Hematopoietic multipotent progenitor cell treated with erythropoietin and hydrocortisone succinate and interleukin-3 and kit ligand, for 15 days (in vitro differentiated cells): ENCODE results near the gene ANKRD9.
A peak's percentile ranks its signal among the peaks of the same experiment; 100 is the strongest.
"Not testable (repeated sequence)": the region's sequence is repeated elsewhere in the genome, so short reads cannot be mapped to it uniquely, and the experiment has no call there.

Experiments
- DNase-seq: peaks from one replicate; pipeline ENCODE4 v3.0.0-alpha.2; 2015; ENCODE audit warnings: low spot score

ANKRD9 gene

DNA sequence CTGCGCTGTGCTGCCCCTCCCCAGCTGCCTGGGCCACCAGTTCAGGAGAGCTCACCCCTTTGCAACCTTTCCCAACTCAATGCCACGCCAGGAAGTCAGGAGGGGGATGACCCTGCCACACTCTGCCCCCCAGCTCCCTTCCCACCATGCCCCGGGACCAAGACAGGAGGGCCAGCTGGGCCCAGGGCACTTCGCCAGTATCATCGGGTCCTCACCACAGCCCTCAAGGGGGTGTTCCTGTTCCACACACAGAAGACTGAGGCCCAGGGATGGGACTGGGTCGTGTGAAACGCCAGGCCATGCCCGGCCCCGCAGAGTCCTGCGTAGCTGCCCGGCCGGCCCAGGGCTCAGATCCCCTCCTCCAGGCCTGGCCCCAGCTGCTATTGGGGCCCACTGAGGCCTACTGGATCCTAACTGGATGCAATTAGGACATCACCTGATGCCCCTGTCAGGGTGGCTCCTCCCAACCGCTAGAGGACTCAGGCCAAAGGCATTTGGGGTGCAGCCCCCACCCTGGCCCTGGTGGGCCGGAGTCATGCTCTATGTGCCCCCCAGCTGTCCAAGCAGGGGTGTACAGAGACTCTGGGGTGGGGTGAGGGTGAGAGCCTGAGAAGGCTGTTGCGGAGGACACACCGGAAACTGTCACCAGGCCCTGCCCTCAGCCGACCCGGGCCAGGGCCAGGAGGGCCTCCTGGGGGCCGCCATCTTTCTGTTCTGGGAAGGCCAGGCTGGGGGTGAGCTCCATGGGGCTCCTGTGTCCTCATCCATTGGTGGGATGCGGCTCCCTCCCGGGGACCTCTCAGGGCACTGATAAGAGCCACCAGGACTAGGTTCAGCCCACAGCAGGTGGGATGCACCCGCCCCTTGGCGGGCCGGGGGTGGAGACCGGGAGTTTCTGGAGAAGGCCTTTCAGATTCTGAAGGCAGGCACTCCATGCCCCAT is 29.3 kb upstream of the ANKRD9 start:
- DNase-seq = no peak

DNA sequence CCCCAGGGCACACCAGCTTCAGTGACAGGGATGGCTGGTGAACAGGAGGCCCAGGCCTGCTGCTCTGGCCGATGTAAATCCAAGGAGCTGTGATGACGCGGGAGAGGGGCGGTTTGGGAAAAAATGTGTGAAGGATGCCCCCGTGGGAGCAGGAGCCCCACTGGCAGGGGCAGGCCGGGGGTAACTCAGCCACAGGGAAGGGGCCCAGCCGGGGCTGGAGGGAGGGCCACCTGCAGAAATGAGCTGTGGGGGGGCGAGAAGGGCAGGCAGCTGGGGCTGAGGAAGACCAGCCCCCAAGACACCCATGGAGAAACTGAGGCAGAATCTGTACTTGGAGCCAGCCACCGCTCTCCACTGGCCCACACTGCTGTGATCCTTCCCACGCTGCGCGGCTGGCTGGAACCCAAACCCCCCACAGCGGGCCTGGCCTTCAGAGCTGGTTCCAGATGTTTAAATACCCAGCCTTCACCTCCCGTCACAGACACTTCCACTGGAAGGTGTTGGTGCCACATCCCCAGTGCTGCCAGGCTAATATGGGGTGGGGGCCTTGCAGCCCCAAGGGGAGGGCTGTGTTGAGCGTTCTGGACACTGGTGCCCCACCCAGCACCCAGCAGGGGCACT is 28.5 kb upstream of the ANKRD9 start:
- no peak for DNase-seq

DNA sequence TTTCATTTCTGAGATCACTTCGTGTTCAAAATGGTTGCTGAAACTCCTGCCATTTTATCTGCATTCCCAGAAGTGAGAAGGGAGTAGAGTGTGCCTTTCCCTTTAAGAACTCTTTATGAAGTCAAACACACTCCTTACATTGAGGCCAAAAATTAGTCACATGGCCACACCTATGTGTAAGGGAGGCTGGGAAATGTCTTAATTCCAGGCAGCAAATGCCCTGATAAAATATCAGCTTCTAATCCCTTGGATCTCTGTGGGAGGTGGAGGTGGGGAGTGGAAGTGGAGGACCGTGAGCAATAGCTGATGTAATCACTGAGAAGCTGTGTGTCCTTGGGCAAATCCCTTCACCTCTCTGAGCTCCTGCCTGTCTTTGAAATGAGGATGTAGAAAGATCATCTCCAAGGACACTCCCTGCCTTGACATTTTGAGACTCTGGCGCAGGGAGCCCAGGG is 22.7 kb upstream of the ANKRD9 start:
- DNase-seq = no peak

GRCh38 chr14:102530828-102531478 is 21.4 kb upstream of the ANKRD9 start:
- DNase-seq = peak; percentile 69

GRCh38 chr14:102528431-102529170 is 19.0 kb upstream of the ANKRD9 start:
- DNase-seq = no peak

DNA sequence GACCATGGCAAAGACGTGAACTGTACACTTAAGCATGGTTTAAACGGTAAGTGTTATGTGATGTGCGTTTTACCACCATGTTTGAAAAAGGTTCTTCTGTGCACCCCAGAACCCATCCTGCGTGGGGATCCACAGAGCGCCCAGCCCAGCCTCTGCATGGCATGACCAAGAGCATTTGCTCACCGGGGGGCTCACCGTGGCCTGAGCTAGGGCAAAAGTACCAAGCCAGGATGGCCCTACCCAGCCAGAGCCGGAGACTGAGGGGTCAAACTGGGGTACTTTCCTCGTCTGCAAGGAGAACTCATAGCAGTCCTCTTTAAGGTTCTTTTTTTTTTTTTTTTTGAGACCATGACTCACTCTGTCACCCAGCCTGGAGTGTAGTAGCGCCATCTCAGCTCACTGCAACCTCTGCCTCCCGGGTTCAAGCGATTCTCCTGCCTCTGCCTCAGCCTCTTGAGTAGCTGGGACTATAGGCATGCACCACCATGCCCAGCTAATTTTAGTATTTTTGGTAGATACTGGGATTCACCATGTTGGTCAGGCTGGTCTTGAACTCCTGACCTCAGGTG is 16.4 kb upstream of the ANKRD9 start:
- DNase-seq = no peak

GRCh38 chr14:102525219-102525928 is 15.8 kb upstream of the ANKRD9 start:
- no peak for DNase-seq

GRCh38 chr14:102524451-102525218 is 15.1 kb upstream of the ANKRD9 start:
- DNase-seq = peak; percentile 88

GRCh38 chr14:102523569-102524450 is 14.2 kb upstream of the ANKRD9 start:
- no peak for DNase-seq

- no peak for DNase-seq
Measured at GRCh38 chr14:102523200-102523568, 13.6 kb upstream of the ANKRD9 start.

DNA sequence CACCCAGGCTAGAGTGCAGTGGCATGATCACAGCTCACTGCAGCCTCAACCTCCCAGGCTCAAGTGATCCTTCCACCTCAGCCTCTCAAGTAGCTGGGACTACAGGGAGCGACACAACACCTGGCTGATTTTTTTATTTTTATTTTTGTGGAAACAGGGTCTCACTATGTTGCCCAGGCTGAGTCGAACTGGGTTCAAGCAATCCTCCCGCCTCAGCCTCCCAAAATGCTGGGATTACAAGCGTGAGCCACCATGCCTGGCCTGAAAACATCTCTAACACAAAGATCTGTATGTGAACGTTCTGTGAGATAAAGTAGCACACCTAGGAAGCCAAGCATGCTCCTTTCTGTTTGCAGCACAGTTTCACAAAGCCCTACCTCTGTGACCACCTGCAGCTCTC is 10.1 kb upstream of the ANKRD9 start:
- not testable (repeated sequence) for DNase-seq

GRCh38 chr14:102518063-102518648 is 8.6 kb upstream of the ANKRD9 start:
- no peak for DNase-seq

DNA sequence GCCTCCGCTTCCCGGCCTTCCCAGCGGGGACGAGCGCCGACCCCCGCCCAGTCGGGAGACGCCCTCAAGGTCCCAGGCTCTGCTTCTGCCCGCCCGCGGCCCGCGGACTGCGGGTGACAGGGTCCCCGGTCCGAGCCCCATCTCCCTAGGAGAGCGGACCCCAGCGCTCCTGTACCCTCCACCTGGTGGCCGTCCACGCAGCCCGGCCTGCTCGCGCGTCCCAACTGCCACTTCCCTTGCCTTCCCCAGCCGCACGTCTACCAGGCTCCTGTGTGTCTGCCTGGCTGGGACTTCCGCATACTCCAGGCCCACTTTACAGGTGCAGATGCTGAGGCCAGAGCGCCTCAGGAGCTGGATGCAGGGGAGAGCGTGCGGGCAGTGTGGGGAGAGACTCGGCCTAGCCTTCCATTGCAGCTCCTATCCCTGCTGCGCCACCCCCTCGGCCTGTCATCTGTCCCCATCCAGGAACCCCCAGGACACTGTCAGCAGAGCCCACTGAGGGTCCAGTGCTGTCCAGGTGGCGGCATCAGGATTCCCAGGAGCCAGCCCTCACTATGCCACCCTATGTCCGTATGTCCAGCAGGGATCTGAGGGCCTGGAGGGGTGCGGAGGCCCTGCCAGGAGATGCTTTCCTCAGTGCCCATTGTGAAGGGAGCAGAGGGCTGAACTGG is 8.0 kb upstream of the ANKRD9 start:
- DNase-seq = no peak

- DNase-seq = peak; percentile 50
Measured at GRCh38 chr14:102516531-102517391, 7.2 kb upstream of the ANKRD9 start.

DNA sequence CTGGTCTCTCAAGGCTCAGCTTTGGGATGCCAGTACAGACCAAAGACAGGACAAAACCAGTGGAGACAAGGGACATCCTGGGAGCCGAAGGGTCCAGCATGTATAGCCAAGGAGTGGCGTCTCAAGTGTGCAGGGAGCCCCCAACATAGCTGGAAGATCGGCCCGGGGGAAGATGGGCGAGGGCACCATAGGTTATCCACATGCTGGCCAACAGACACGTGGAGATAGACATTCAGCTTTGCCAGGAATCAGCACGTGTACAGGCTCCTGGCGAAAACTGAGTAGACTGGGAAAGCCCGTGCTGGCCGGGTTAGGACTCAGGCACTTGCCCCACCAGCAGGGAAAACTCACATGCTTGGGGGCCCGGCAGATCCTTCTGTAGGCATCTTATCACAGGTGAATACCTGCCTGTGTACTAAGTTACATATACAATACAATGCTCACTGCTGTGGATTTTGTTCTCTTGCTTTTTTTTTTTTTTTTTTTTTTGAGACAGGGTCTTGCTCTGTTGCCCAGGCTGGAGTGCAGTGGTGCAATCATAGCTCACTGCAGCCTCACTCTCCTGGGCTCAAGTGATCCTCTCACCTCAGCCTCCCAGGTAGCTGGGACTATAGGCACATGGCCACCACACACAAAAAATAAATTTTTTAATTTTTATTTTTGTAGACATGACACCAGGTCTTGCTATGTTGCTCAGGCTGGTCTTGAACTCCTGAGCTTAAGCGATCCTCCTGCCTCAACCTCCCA is 5.6 kb upstream of the ANKRD9 start:
- no peak for DNase-seq

GRCh38 chr14:102513899-102514772 is 4.6 kb upstream of the ANKRD9 start:
- DNase-seq = no peak
